HFFc6 (cell line): ENCODE data around the gene ABCA4. TPM values are rescaled to one million over a fixed set of nuclear protein-coding genes. Genes with fewer than 3 reads are reported as not detected.

ENCODE experiments used
- DNase-seq: peaks from one replicate; pipeline ENCODE4 v3.0.0-alpha.2; 2018
- H3K27ac Mint-ChIP-seq: 2 replicates; pipeline ENCODE4 v1.8.0; 2020; ENCODE audit warnings: mild to moderate bottlenecking, mixed read lengths
- H3K27me3 Mint-ChIP-seq: 2 replicates; pipeline ENCODE4 v1.8.0; 2021; ENCODE audit warnings: mild to moderate bottlenecking, moderate library complexity, mixed read lengths; ENCODE audit not compliant: insufficient read depth
- H3K36me3 Mint-ChIP-seq: 2 replicates; pipeline ENCODE4 v1.8.0; 2021; ENCODE audit warnings: low read depth, mixed read lengths
- H3K4me1 Mint-ChIP-seq: 2 replicates; pipeline ENCODE4 v1.8.0; 2020; ENCODE audit warnings: low read depth, mixed read lengths
- H3K4me3 Mint-ChIP-seq: 2 replicates; pipeline ENCODE4 v1.8.0; 2020; ENCODE audit warnings: mild to moderate bottlenecking, moderate library complexity, mixed read lengths
- H3K9me3 Mint-ChIP-seq: 2 replicates; pipeline ENCODE4 v1.8.0; 2020; ENCODE audit warnings: mild to moderate bottlenecking, mixed read lengths
- total RNA-seq, 6 experiments: library from RNA; stranded (reverse); fragmentation: NEBNext Ultra II Directional; extraction: Animal tissue kit (Norgen Biotek cat#: 25700); gene quantifications; 2 replicates in 1 of 6; 3 replicates in 5 of 6; pipeline ENCODE4 v1.2.3, GENCODE V29; 2021
- TF ChIP-seq, protein P1 (sequence below): fragments of 200-600 bp; sonication (generic); IDR thresholded peaks from 2 replicates; pipeline ENCODE4 v1.5.0; 2021; ENCODE audit warnings: antibody characterized with exemption, mild to moderate bottlenecking

ABCA4 gene
- total RNA-seq, 6 experiments from 2014 or later, result 0.03 to 0.09 (median 0.05) TPM; not detected in 3

DNA sequence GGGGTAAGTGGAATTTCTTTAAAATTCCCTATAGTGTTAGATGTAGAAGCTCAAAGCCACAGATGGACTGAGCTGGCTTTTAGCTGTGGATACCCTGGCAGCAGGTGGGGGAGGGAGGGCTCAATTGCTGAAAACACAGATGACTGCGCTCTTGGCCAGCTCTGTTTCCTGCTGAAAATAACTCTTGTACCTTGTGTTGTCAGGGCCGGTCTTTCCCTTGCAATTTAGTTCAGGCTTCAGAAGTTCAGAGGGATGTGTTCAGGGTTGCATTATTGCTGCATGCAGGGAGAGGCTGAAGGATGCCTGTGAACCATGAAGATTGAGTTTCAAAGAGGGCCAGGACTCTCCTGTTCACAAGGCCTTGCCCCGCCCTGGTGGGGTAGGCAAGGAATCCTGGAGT lies 153.6 kb downstream of the ABCA4 start:
- Mint-ChIP-seq H3K4me1 (peaks cover 27% of the 10 kb centered on the region; the same call in 1 of the 2 replicates), H3K36me3 (no peaks in the 10 kb centered on the region), H3K27me3 (peaks cover 20% of the 10 kb centered on the region), H3K4me3 (no peak overlapping the region), H3K9me3 (no peaks in the 10 kb centered on the region), H3K27ac (no peak overlapping the region)
- TF ChIP-seq, protein P1, sequence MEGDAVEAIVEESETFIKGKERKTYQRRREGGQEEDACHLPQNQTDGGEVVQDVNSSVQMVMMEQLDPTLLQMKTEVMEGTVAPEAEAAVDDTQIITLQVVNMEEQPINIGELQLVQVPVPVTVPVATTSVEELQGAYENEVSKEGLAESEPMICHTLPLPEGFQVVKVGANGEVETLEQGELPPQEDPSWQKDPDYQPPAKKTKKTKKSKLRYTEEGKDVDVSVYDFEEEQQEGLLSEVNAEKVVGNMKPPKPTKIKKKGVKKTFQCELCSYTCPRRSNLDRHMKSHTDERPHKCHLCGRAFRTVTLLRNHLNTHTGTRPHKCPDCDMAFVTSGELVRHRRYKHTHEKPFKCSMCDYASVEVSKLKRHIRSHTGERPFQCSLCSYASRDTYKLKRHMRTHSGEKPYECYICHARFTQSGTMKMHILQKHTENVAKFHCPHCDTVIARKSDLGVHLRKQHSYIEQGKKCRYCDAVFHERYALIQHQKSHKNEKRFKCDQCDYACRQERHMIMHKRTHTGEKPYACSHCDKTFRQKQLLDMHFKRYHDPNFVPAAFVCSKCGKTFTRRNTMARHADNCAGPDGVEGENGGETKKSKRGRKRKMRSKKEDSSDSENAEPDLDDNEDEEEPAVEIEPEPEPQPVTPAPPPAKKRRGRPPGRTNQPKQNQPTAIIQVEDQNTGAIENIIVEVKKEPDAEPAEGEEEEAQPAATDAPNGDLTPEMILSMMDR, result no peak
- no peak for DNase-seq

DNA sequence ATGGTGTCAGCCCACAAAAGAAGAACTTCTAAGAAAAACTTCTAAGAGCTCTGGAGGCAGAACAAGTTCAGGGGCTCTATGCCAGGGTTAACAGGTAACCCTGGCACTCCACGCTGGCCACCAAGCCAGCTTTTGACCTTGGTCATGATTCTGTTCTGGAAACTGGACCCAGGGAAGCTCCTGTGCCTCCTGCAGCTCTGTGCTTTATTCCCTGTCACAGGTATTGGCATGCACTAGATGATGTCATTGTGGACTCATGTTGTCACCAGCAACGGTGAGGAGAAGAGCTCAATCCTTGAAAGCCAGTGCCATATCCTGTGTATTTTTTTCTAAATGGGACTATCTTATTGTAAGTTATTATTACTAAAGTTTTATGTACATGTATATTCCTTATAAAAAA lies 155.1 kb downstream of the ABCA4 start:
- Mint-ChIP-seq H3K27ac (no peak overlapping the region), H3K4me3 (no peak overlapping the region), H3K9me3 (no peaks in the 10 kb centered on the region), H3K27me3 (peaks cover 23% of the 10 kb centered on the region), H3K4me1 (peaks cover 27% of the 10 kb centered on the region; the same call in 1 of the 2 replicates), H3K36me3 (no peaks in the 10 kb centered on the region)
- TF ChIP-seq, protein P1, result no peak
- DNase-seq, result no peak

DNA sequence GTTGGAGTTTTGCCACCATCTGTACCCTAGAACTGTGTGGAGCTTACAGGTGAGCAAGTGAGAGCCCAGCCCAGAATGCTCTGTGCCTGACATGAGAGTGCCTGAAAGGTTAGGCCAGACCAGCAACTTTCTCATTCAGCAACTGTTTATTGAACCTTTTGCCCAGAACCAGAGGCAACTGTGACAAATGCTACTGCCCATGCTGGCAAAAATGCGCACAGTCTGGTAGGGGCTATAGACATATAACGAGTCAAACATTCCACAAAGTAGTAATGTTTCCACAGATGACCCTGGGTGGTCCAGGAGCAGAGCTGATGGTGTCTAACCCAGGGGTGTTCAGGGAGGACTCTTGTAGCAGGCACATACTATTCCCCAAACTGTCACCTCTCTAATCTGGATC lies 155.7 kb downstream of the ABCA4 start:
- H3K36me3 Mint-ChIP-seq, result no peaks in the 10 kb centered on the region
- no peak overlapping the region for H3K4me3 Mint-ChIP-seq
- no peak overlapping the region for H3K27ac Mint-ChIP-seq
- H3K4me1 Mint-ChIP-seq, result peaks cover 27% of the 10 kb centered on the region; the same call in 1 of the 2 replicates
- no peak for DNase-seq
- TF ChIP-seq, protein P1, result no peak
- no peaks in the 10 kb centered on the region for H3K9me3 Mint-ChIP-seq
- peaks cover 23% of the 10 kb centered on the region for H3K27me3 Mint-ChIP-seq

DNA sequence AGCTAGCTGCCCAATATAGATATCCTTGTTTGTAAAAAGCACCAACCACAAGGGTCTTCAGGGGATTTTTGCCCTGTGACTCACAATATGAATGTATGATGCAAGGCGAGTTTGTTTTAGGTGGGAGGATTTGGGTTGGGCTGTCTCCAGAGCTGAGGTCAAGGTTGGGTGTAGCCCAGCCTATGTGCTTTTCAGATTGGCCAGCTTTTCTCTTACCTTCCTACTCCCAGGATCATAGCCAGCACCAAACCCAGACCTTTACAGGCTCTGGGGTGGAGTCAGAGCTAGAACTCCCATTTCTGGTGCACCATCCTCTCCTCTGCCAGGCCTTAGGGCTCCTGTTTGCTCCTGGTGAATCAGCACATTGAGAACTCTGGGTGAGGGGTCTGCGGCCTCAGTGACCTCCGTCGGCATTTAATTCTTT lies 156.2 kb downstream of the ABCA4 start:
- peaks cover 27% of the 10 kb centered on the region; the same call in 1 of the 2 replicates for H3K4me1 Mint-ChIP-seq
- H3K27me3 Mint-ChIP-seq, result peaks cover 23% of the 10 kb centered on the region
- H3K4me3 Mint-ChIP-seq, result no peak overlapping the region
- no peak for DNase-seq
- H3K9me3 Mint-ChIP-seq, result no peaks in the 10 kb centered on the region
- no peak overlapping the region for H3K27ac Mint-ChIP-seq
- TF ChIP-seq, protein P1, result no peak
- no peaks in the 10 kb centered on the region for H3K36me3 Mint-ChIP-seq

DNA sequence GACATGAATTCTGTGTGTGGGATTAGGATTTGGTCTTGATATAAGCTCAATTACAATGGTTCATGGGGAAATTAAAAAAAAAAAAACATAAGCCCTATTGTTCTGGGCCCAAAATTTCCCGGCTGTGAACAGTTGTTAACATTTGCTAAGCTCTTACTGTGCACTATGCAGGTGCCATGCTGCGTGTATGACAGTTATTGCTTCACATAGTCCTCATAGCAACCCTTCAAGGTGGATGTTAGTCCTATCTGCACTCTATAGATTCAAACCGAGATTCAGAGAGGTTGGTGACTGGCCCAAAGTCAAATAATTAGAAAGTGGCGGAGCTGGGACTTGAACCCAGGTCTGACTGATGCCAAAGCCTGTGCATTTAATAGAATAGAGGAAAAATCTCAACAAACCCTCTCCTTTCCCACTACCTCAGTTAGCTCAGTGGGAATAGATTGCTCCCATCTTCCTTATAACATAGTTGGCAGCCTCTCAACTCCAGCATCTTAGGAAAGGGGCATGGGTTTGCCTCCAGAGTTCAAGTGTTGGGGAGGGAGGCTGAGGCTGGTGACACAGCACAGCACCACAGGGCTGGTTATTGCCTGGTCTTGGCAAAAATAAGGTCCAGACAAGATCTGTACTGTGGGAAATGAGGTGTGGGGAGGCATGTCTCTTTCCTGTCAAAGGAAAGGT lies 156.7 kb downstream of the ABCA4 start:
- H3K4me3 Mint-ChIP-seq, result no peak overlapping the region
- H3K27ac Mint-ChIP-seq, result no peak overlapping the region
- no peak for DNase-seq
- no peaks in the 10 kb centered on the region for H3K9me3 Mint-ChIP-seq
- peaks cover 26% of the 10 kb centered on the region; the same call in 1 of the 2 replicates for H3K4me1 Mint-ChIP-seq
- TF ChIP-seq, protein P1, result no peak
- no peaks in the 10 kb centered on the region for H3K36me3 Mint-ChIP-seq
- peaks cover 23% of the 10 kb centered on the region for H3K27me3 Mint-ChIP-seq
